Motor neuron (in vitro differentiated cells): ENCODE data around the gene WDR90. TPM values are rescaled to one million over a fixed set of nuclear protein-coding genes. Genes with fewer than 3 reads are reported as not detected.

Source experiments
- ATAC-seq, 8 experiments: fragments of 200-7000 bp; cut with Tn5 transposase; replicated peaks in 6 of 8; 2 replicates each; pipeline ENCODE4 v1.8.0; 2021; ENCODE audit warnings: mild to moderate bottlenecking in 8 of 8, moderate library complexity in 8 of 8
- H3K27ac ChIP-seq, 2 donors: fragments of 250-450 bp; sonication (Bioruptor Pico); 2 replicates each; pipeline ENCODE4 v1.9.0; 2021; ENCODE audit warnings: antibody characterized with exemption in 2 of 2, mild to moderate bottlenecking in 2 of 2, moderate library complexity in 1 of 2
- H3K4me1 ChIP-seq, 2 donors: fragments of 250-450 bp; sonication (Bioruptor Pico); replicated peaks in 1 of 2; 2 replicates each; pipeline ENCODE4 v1.6.1; 2021; ENCODE audit warnings: antibody characterized with exemption in 2 of 2, mild to moderate bottlenecking in 2 of 2, moderate library complexity in 1 of 2
- H3K4me3 ChIP-seq, 5 donors: fragments of 250-450 bp; sonication (Bioruptor Pico); 2 replicates each; pipeline ENCODE4 v1.9.0; 2021; ENCODE audit warnings: antibody characterized with exemption in 5 of 5, mild to moderate bottlenecking in 5 of 5, moderate library complexity in 4 of 5
- WGBS, 10 experiments: fragments of 450-650 bp; shearing (Covaris generic); methylation state at CpG; one replicate each; pipeline ENCODE4 v1.0.0; 2022; 5-methylcytosine and 5-hydroxymethylcytosine counted together
- in situ Hi-C, 9 experiments: fragments of 400-800 bp; cut with MboI; loops; one replicate each; pipeline ENCODE4 v1.15.0; 2021; ENCODE audit warnings: low sequenced_read_pairs in 9 of 9, low pct_unique_long_range_greater_than_20kb in 2 of 9; ENCODE audit not compliant: unreplicated experiment in 9 of 9
- total RNA-seq, 8 experiments: library from RNA; unstranded; fragments of 300-600 nt; gene quantifications; 2 replicates each; pipeline versions ENCODE4 v1.2.3 to v1.2.4, GENCODE V29; 2022

The WDR90 gene
- total RNA-seq, 8 experiments from 2014 or later: 8.0 to 62.4 (median 16.4) TPM

DNA sequence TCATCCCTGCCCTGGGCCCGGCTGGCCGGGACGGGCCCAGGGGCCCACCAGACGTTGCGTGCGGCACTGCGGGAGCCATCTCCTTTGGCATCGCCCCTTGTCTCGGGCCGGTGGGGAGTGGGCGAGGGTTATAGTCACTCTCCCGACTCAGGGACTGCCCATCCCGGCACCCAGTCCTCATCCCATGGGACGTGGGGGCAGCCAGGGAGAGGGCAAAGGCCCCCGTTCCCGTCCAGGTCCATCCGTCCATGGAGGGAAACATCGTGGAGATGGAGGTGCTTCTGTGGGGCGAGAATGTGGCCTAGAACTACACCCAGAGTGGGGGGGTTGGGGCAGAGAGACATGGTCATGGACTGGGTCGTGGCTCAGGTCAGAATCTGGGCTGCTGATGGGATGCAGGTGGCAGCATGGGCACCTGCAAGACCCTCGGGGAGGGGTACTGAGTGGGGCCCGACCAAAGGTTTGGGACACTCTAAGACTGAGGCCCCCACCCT, 2.4 kb upstream of the WDR90 start:
- ATAC-seq: no peak

DNA sequence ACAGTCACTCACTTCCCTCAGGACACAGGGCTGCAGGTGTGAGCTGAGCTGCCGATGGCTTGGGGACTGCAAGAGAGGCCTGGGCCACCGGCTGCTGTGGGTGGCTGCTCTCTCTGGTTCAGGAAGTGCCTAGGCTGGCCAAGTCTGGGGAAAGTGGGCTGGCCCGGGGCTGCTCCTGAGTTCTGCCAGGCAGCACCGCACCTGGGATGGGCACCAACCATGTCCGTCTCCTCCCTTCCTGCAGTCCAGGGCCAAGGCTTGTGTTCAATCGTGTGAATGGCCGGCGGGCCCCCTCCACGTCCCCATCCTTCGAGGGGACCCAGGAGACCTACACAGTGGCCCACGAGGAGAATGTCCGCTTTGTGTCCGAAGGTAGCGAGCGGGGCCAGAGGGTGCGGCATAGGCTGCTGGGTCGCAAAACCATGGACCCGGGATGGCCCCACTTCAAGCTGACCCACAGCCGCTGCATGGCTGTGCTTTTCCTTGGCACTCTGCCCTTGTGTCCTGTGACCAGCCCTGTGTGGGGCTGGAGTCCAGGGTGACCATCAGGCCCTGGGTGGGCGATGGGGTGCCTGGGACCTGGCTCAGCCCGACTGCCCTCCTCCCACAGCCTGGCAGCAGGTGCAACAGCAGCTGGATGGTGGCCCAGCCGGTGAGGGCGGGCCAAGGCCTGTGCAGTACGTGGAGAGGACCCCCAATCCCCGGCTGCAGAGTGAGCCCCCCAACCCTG, 1.8 kb upstream of the WDR90 start:
- WGBS, 10 experiments: 100% methylated on average over 1 of the region's 25 CpGs; no CpG with 5 or more reads in 9 of the 10 experiments
- Histone ChIP-seq H3K4me1 (peaks cover 25 to 26% of the 10 kb centered on the region in 2 donors), H3K27ac (no peak overlapping the region), H3K4me3 (no peak overlapping the region)
- in situ Hi-C loops: no loop called here
- no peak for ATAC-seq

More for the DNA sequence above, 2.4 kb upstream of the WDR90 start:
- Histone ChIP-seq H3K4me3 (no peak overlapping the region), H3K27ac (no peak overlapping the region), H3K4me1 (peaks cover 25 to 26% of the 10 kb centered on the region in 2 donors)
- in situ Hi-C loops: no loop called here
- 67 to 100% methylated on average over 2 to 3 of the region's 22 CpGs; no CpG with 5 or more reads in 8 of the 10 experiments for WGBS, 10 experiments

DNA sequence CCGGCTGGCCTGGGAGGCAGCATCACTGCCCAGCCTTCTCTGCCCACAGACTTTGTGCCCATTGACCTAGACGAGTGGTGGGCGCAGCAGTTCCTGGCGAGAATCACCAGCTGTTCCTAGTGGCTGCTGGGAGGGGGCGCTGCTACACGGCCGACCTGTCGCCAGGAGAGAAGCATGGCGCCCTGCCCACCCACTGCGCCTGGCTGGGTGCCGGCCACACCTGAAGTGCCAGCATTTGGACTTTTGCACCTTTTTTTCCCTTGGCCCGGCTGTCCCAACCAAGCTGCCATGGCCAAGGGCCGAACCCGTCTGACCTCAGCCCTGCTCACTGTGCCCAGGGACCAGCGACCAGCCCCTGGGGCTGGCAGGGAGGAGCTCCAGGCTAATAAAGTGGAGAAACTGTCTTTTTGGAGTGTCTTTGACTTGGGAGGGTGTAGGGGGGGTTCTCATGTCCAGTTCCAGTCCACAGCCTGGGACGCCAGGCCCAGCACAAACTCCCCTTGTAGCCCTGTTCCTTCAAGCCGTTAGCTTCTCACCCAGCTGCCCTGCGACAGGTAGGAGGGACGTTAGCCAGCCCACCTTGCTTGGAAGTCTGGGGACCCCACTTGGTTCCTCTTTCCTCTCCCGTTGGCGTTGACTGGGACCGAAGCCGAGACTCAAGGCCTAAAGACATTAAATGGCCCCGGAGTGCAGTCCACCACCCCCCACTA, 939 bp upstream of the WDR90 start:
- peaks cover 18 to 19% of the 10 kb centered on the region in 2 donors for H3K4me1 ChIP-seq
- H3K4me3 ChIP-seq: peak overlapping the region; percentile 51 to 93 (median 77)
- in situ Hi-C loops: no loop called here
- WGBS, 10 experiments: 0 to 63% (median 40%) methylated on average over 1 to 8 of the region's 24 CpGs; no CpG with 5 or more reads in 3 of the 10 experiments
- ATAC-seq: peak in 3 of 8 experiments; percentile 3 to 10 (median 7)
- peak overlapping the region; percentile 96 to 98 for H3K27ac ChIP-seq

DNA sequence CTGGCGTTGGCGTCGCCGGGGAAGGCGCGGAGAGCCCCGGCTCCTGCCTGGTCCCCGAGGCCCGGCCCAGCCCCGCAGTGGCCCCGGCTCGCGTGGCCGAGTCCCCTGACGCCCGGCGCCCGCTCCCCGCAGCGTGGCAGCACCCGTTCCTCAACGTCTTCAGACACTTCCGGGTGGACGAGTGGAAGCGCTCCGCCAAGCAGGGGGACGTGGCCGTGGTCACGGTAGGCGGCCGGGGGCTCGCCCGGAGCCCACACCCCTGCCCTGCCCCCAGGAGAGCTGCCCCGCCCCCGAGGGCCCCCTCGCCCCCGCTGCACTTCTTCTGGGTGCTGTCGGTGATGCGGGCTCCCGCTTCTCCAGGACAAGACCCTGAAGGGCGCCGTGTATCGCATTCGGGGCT, 466 bp downstream of the WDR90 start:
- WGBS, 10 experiments: 15% methylated on average over 4 of the region's 44 CpGs; no CpG with 5 or more reads in 9 of the 10 experiments
- peak overlapping the region; percentile 20 to 98 for H3K27ac ChIP-seq
- in situ Hi-C loops: no loop called here
- ATAC-seq: peak; percentile 9 to 40 (median 27)
- H3K4me3 ChIP-seq: peak overlapping the region; percentile 51 to 93 (median 77)
- peaks cover 18 to 19% of the 10 kb centered on the region in 2 donors for H3K4me1 ChIP-seq

DNA sequence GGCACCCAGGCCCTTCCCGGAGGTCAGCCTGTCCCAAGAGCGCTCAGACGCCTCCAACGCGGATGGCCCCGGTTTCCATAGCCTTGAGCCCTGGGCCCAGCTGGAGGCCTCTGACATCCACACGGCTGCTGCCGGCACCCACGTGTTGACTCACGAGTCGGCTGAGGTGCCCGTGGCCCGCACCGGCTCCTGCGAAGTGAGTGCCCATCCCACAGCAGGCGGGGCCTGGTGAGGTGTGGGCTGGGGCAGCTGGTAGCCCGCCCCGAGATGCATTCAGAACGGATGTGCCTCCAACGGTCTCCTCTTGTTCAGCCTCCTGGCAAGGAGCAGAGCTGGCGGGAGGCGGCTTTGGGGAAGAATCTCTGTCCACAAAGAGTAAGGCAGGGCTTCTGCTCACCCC, 2.7 kb downstream of the WDR90 start:
- no peak overlapping the region for H3K27ac ChIP-seq
- in situ Hi-C loops: no loop called here
- WGBS, 10 experiments: 80 to 90% (median 82%) methylated on average over 1 to 4 of the region's 22 CpGs; no CpG with 5 or more reads in 7 of the 10 experiments

DNA sequence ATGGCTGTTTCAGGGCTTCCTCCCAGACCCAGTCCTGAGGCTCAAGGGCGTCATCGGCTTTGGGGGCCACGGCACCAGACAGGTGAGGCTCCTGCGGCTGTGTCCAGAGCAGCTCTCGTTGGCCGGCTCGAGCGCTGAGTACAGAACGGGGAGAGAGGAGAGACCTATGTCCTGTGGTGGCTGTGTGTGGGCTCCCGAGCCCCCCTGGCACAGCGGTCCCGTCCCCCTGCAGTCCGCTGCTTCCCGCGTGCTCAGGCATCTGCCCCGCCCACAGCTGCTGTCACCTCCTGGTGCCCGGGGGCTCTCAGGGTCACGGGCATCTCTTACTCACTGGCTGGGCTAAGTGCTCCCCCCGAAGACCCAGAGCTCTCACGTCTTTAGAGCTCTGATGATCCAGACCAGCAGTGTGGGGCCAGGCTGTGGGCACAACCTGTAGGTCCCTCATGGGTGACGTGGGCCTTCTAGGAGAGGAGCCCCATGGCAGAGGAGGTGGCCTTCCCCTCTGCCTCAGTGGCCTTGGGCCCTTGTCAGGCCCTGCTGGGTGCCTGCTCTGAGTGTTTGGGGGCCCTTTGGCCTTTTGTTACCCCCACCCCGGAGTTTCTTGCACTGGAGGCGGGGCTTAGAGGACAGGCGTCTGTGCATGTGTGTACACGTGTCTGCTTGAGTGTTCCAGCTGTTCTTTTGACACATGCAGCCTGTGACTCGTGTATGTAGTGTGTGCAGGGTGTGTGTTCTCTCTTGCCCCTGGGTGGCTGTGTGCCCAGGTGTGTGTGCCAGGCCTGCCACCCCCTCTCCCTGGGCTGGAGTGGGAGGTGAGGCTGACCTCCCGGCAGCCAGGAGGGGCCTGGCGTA, 3.5 kb downstream of the WDR90 start:
- H3K27ac ChIP-seq: no peak overlapping the region
- no peak for ATAC-seq
- no peak overlapping the region for H3K4me3 ChIP-seq
- in situ Hi-C loops: no loop called here
- WGBS, 10 experiments: 80 to 100% (median 91%) methylated on average over 2 to 5 of the region's 28 CpGs; no CpG with 5 or more reads in 6 of the 10 experiments
- H3K4me1 ChIP-seq: peaks cover 18 to 19% of the 10 kb centered on the region in 2 donors

More for the DNA sequence above, 2.7 kb downstream of the WDR90 start:
- H3K4me3 ChIP-seq: no peak overlapping the region
- ATAC-seq: no peak
- H3K4me1 ChIP-seq: peaks cover 18 to 19% of the 10 kb centered on the region in 2 donors

DNA sequence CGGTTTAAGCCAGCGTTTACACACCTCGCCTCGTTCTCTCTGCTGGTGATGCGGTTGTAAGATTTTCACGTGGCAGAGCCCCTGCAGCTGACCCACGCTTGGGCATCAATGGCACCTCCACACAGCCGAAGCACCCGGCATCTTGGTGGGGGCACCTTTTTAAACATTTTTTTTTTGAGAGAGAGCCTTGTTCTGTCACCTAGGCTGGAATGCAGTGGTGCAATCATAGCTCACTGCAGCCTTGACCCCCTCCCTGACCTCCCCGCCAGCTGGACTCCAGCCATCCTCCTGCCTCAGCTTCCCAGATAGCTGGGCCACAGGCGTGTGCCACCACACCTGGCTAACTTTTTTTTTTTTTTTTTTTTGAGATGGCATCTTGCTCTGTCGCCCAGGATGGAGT, 4.9 kb downstream of the WDR90 start:
- ATAC-seq: no peak
- no peak overlapping the region for H3K27ac ChIP-seq
- H3K4me3 ChIP-seq: no peak overlapping the region
- H3K4me1 ChIP-seq: peaks cover 11 to 12% of the 10 kb centered on the region in 2 donors
- in situ Hi-C loops: no loop called here
- WGBS, 10 experiments: 86 to 100% (median 97%) methylated on average over 1 to 7 of the region's 12 CpGs; no CpG with 5 or more reads in 3 of the 10 experiments

DNA sequence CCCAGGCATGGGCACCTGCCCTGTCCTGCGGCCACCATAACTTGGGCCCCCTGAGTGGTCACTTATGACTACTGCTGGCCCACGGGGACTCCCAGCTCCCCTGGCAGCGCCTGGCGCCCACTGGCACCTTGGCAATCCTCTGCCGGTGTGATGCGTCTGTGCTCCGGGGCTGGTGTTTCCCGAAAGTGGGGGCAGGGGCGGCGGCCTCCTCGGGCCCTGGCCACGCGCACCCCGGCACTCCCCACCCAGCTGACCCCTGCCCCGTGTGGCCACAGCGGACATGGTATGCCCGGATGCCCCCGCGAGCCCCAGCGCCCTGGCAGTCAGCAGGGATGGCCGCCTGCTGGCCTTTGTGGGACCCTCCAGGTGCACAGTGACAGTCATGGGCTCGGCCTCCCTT, 8.3 kb downstream of the WDR90 start:
- no peak overlapping the region for H3K27ac ChIP-seq
- ATAC-seq: no peak
- peaks cover 11 to 12% of the 10 kb centered on the region in 2 donors for H3K4me1 ChIP-seq
- in situ Hi-C loops: no loop called here
- 96% methylated on average over 4 of the region's 22 CpGs; no CpG with 5 or more reads in 9 of the 10 experiments for WGBS, 10 experiments
- H3K4me3 ChIP-seq: no peak overlapping the region

DNA sequence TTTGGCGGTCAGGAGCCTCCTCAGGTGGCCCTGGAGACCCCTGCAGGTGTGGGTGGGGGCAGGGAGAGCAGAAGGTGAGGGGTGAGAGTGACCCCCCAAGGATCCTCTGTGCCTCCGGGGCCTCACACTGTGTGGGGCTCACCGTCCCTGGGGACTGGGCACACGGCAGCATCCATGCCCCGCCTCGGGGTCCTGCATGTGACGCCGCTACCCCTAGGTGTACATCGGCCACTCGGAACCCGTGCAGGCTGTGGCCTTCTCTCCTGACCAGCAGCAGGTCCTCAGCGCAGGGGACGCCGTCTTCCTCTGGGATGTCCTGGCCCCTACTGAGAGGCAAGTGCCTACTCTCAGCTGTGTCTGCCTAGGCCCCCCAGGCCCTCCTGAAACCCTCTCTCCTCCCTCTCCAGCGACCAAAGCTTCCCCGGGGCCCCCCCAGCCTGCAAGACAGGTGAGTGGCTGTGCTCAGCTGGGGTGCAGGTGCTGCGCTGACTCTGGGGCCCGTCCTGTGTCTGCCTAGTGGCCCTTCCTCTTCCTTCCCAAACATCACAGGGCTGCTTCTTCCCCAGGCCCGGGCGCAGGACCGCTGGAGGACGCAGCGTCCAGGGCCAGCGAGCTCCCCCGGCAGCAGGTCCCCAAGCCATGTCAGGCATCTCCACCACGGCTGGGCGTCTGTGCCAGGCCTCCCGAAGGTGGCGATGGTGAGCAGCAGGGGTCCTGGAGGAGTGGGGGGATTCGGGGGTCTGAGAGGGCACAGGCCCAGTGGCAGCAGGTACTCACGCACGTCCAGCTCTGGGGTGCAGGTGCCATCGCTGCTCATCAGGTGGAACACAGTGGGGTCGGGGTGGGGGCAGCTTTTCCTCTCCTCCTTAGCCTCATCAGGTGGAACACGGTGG, 9.8 kb downstream of the WDR90 start:
- ATAC-seq: no peak
- WGBS, 10 experiments: 83% methylated on average over 3 of the region's 35 CpGs; no CpG with 5 or more reads in 9 of the 10 experiments
- H3K4me3 ChIP-seq: no peak overlapping the region
- H3K27ac ChIP-seq: no peak overlapping the region
- in situ Hi-C loops: no loop called here
- H3K4me1 ChIP-seq: peaks cover 11 to 12% of the 10 kb centered on the region in 2 donors

DNA sequence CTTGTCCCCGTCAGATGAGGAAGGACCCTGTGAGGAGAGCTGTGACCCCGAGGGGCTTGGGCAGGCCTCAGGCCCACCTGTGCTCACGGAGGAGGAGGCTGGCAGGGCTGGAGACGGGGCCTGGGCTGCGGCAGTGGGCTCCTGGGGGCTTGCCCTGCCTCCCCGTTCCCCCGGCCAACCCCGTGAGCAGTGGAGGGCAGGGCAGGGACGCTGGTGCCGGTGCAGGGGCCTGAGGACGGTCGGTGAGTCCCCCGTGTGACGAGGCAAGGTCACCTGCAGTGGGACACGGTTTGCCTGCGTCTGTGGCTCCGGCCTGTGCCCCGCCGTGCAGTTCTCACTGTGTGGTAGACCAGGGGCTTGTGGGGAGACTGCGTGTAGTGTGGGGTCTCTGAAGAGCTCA, 10.5 kb downstream of the WDR90 start:
- ATAC-seq: no peak
- H3K4me1 ChIP-seq: peaks cover 11 to 12% of the 10 kb centered on the region in 2 donors
- no peak overlapping the region for H3K4me3 ChIP-seq
- no peak overlapping the region for H3K27ac ChIP-seq
- in situ Hi-C loops: no loop called here
- WGBS, 10 experiments: 87% methylated on average over 3 of the region's 20 CpGs; no CpG with 5 or more reads in 9 of the 10 experiments

DNA sequence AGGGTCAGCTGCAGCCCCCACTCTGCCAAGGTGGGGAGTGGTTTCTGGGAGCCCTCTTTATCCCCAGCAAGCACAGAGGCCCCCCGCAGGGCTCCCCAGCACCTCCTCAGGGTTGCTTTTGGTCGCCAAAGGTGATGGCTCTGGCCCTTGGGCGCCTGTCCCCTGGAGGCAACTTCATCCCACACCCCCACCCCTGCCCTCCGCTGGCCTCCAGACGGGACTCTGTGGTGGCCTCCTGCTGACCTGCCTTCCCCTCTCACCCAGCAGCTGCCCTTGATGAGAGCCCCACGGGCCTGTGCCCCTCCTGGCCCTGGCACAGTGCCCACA, 10.9 kb downstream of the WDR90 start:
- in situ Hi-C loops: no loop called here
- Histone ChIP-seq H3K4me3 (no peak overlapping the region), H3K4me1 (peaks cover 11 to 12% of the 10 kb centered on the region in 2 donors), H3K27ac (peak overlapping the region in 1 of 2 donors; percentile 35)
- 83% methylated on average over 1 of the region's 6 CpGs; no CpG with 5 or more reads in 9 of the 10 experiments for WGBS, 10 experiments
- no peak for ATAC-seq
